Measurements from ENCODE around the gene RGL4.

The RGL4 gene

GRCh38 chr22:23705358-23705757 lies 14.5 kb downstream of the RGL4 start:
- Histone ChIP-seq H3K4me3 (ENCODE audit: low read depth in 1 of 2, low read length in 2 of 2) (no peak overlapping the region), H3K9me3 (ENCODE audit: control insufficient read depth in 1 of 2, low read length in 2 of 2) (no peaks in the 10 kb centered on the region), H3K4me1 (ENCODE audit: control insufficient read depth in 1 of 2, insufficient read depth in 2 of 2, low read length in 2 of 2) (no peaks in the 10 kb centered on the region), H3K27me3 (ENCODE audit: low read depth, low read length) (no peaks in the 10 kb centered on the region), H3K27ac (ENCODE audit: low read length) (no peak overlapping the region), H3K36me3 (ENCODE audit: control insufficient read depth in 1 of 2, insufficient read depth in 2 of 2, low read length in 2 of 2) (peaks cover 70 to 78% of the 10 kb centered on the region in 2 donors)

DNA sequence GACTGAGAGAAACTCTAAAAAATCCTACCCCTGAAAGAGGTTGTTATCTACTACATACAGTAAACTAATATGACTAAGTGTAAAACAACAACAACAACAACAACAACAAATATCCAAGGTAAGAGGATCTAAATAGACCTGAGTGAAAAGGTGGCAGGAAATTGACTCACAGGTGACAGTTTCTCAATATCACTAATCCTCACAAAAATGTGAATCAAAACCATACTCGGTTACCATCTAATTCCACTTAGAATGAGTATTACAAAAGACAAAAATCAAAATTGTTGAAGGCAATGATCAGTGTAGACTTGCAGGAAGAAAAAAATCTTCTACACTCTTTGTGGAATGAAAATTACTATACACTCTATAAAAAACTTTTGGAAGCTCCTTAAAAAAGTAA lies 17.5 kb downstream of the RGL4 start:
- no peak overlapping the region for H3K4me3 ChIP-seq (ENCODE audit: low read depth in 1 of 2, low read length in 2 of 2)
- H3K27ac ChIP-seq (ENCODE audit: low read length), result no peak overlapping the region
- no peaks in the 10 kb centered on the region for H3K4me1 ChIP-seq (ENCODE audit: control insufficient read depth in 1 of 2, insufficient read depth in 2 of 2, low read length in 2 of 2)
- no peaks in the 10 kb centered on the region for H3K9me3 ChIP-seq (ENCODE audit: control insufficient read depth in 1 of 2, low read length in 2 of 2)
- no peaks in the 10 kb centered on the region for H3K27me3 ChIP-seq (ENCODE audit: low read depth, low read length)
- H3K36me3 ChIP-seq (ENCODE audit: control insufficient read depth in 1 of 2, insufficient read depth in 2 of 2, low read length in 2 of 2), result peaks cover 63 to 86% of the 10 kb centered on the region in 2 donors

- Histone ChIP-seq H3K4me1 (ENCODE audit: control insufficient read depth in 1 of 2, insufficient read depth in 2 of 2, low read length in 2 of 2) (no peaks in the 10 kb centered on the region), H3K27ac (ENCODE audit: low read length) (no peak overlapping the region), H3K36me3 (ENCODE audit: control insufficient read depth in 1 of 2, insufficient read depth in 2 of 2, low read length in 2 of 2) (peaks cover 66 to 93% of the 10 kb centered on the region in 2 donors), H3K9me3 (ENCODE audit: control insufficient read depth in 1 of 2, low read length in 2 of 2) (no peaks in the 10 kb centered on the region), H3K27me3 (ENCODE audit: low read depth, low read length) (no peaks in the 10 kb centered on the region), H3K4me3 (ENCODE audit: low read depth in 1 of 2, low read length in 2 of 2) (no peak overlapping the region)
Measured at GRCh38 chr22:23709107-23709506, 18.3 kb downstream of the RGL4 start.

DNA sequence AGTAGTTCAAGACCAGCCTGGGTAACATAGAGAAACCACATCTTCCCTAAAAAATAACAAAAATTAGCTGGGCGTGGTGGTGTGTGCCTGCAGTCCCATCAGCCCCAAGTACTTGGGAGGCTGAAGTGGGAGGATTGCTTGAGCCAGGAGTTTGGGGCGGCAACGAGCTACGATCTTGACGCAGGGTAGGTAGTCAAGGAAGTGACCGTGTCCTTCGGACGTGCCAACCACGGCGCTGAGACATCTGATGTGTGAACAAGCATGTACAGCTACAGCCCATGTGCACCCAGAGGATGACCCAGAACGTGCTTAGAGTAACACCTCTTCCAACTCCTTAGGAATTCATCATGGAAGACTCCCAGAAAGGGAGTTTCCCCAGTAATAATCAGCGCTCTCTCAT lies 21.4 kb downstream of the RGL4 start:
- no peak overlapping the region for H3K4me3 ChIP-seq (ENCODE audit: low read depth in 1 of 2, low read length in 2 of 2)
- H3K9me3 ChIP-seq (ENCODE audit: control insufficient read depth in 1 of 2, low read length in 2 of 2), result no peaks in the 10 kb centered on the region
- no peak overlapping the region for H3K27ac ChIP-seq (ENCODE audit: low read length)
- peaks cover 39 to 69% of the 10 kb centered on the region in 2 donors for H3K36me3 ChIP-seq (ENCODE audit: control insufficient read depth in 1 of 2, insufficient read depth in 2 of 2, low read length in 2 of 2)
- no peaks in the 10 kb centered on the region for H3K27me3 ChIP-seq (ENCODE audit: low read depth, low read length)
- H3K4me1 ChIP-seq (ENCODE audit: control insufficient read depth in 1 of 2, insufficient read depth in 2 of 2, low read length in 2 of 2), result peaks cover 0 to 7% of the 10 kb centered on the region in 2 donors

- H3K27ac ChIP-seq (ENCODE audit: low read length), result no peak overlapping the region
- no peak overlapping the region for H3K4me3 ChIP-seq (ENCODE audit: low read depth in 1 of 2, low read length in 2 of 2)
- H3K9me3 ChIP-seq (ENCODE audit: control insufficient read depth in 1 of 2, low read length in 2 of 2), result no peaks in the 10 kb centered on the region
- no peaks in the 10 kb centered on the region for H3K27me3 ChIP-seq (ENCODE audit: low read depth, low read length)
- peaks cover 0 to 9% of the 10 kb centered on the region in 2 donors for H3K4me1 ChIP-seq (ENCODE audit: control insufficient read depth in 1 of 2, insufficient read depth in 2 of 2, low read length in 2 of 2)
- peaks cover 25 to 52% of the 10 kb centered on the region in 2 donors for H3K36me3 ChIP-seq (ENCODE audit: control insufficient read depth in 1 of 2, insufficient read depth in 2 of 2, low read length in 2 of 2)
Measured at GRCh38 chr22:23713696-23714595, 23.1 kb downstream of the RGL4 start.

DNA sequence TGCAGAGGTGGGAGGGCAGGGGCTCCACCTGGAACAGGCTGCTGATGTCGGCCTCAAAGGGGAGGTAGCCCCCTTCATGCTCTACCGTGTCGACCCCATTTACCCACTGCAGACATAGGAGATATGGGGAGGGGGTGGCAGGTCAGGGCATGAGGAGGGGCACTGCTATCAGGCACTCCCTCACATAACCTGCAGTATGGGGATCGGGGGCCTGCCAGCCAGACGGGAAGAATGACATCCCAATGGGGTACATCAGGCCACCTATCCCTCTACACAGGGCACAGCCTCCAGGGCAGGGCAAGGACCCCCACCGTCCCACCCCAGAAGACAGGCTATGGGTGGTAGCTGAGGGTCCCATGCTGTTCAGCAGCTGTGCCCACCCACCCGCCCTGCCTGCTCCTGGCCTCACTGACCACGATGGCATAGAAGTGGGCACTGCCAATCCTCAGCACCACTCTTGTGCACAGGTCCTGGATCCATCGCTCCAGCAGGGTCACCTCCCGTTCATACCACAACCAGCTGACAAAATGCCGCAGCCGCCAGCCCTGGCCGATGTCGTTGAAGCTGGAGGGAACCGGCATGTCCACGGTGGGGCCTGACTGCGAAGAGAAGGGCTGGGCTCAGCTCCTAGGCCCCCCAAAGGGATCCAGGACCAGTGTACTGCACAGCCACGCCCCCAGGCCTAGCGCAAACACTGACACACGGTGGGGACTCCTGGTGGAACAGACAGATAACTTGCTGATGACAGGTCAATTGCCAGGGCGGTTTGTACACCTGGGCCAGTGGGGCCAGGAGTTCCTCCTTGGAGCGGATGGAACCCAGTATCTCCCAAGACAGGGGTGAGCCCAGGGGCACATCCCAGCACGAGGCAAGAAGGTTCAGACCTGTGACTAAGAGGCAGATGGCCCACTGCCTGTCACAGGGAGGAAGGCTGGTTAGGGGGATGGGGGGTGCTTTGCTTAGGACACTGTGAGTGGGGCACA lies 24.1 kb downstream of the RGL4 start:
- Histone ChIP-seq H3K36me3 (ENCODE audit: control insufficient read depth in 1 of 2, insufficient read depth in 2 of 2, low read length in 2 of 2) (peaks cover 15 to 43% of the 10 kb centered on the region in 2 donors), H3K4me3 (ENCODE audit: low read depth in 1 of 2, low read length in 2 of 2) (no peak overlapping the region), H3K9me3 (ENCODE audit: control insufficient read depth in 1 of 2, low read length in 2 of 2) (no peaks in the 10 kb centered on the region), H3K4me1 (ENCODE audit: control insufficient read depth in 1 of 2, insufficient read depth in 2 of 2, low read length in 2 of 2) (peaks cover 0 to 9% of the 10 kb centered on the region in 2 donors), H3K27ac (ENCODE audit: low read length) (no peak overlapping the region), H3K27me3 (ENCODE audit: low read depth, low read length) (no peaks in the 10 kb centered on the region)

DNA sequence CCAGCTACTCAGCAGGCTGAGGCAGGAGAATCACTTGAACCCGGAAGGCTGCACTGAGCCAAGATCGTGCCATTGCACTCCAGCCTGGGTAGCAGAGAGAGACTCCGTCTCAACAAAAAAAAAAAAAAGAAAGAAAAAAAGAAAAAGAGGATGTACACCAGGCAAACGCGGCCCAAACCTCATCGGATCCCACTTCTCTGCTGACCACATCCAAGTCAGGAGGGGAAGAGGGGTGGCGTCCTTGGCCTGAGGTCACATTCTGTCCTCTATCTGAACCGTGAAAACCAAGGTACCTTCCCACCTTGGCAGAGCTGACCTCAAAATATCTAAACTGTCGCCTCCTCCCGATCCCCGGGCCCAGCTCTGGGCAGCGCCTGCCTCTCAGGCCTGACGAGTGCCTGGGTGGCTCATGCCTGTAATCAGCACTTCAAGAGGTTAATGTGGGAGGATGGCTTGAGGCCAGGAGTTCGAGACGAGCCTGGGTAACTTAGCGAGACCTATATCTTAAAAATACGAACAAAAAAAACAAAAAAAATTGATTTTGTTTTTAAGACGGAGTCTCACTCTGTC lies 25.1 kb downstream of the RGL4 start:
- Histone ChIP-seq H3K9me3 (ENCODE audit: control insufficient read depth in 1 of 2, low read length in 2 of 2) (no peaks in the 10 kb centered on the region), H3K4me3 (ENCODE audit: low read depth in 1 of 2, low read length in 2 of 2) (peak overlapping the region; percentile 69 to 93), H3K36me3 (ENCODE audit: control insufficient read depth in 1 of 2, insufficient read depth in 2 of 2, low read length in 2 of 2) (peaks cover 13 to 33% of the 10 kb centered on the region in 2 donors), H3K27me3 (ENCODE audit: low read depth, low read length) (no peaks in the 10 kb centered on the region), H3K27ac (ENCODE audit: low read length) (no peak overlapping the region), H3K4me1 (ENCODE audit: control insufficient read depth in 1 of 2, insufficient read depth in 2 of 2, low read length in 2 of 2) (peaks cover 0 to 9% of the 10 kb centered on the region in 2 donors)

DNA sequence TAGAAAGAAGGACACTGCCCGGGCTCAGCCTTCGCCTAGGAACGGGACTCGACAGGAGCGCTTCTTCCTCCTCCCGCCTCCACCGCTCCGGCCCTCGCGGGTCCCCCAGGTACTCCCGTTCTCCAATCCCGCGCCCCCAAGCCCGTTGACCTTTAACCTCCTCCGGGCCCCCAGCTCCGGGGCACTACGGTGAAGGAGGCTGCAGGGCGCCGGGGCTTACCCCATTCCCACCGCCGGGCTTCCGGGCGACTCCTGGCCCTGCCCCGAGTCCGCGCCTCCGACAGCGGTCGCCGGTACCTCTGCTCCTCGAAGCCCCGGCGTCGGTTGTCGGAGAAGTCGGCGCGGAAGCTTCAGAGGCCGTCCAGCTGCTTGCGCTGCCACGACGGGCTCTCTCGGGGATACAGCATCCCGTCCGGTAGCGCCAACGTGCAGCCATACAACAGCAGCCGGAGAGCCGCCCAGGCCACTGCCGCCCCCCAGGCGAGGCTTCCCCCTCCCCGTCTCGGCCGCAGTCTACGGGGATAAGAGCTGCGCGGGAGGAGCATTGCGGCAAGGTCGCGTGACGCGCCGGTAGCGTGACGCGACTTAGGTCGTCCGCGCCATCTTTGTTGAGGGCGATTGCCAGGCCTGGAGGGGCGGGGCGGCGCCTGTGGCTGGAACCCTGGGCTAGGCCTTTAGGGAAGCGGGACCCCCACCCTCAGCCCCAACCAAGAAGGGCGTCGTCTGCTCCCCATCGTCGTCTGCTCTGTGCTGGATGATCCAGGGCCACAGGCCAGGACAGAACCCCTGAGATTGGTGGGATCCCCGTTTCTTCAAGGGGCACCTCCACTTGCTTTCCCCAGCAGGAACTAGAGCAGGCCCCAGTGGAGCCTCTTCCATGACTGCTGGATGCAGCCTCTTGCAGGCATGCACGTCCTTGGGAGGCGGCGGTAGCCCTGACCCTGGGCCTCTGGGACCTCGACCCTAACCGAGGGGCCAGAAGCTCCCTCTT lies 26.3 kb downstream of the RGL4 start:
- Histone ChIP-seq H3K4me3 (ENCODE audit: low read depth in 1 of 2, low read length in 2 of 2) (peak overlapping the region; percentile 69 to 93), H3K36me3 (ENCODE audit: control insufficient read depth in 1 of 2, insufficient read depth in 2 of 2, low read length in 2 of 2) (peaks cover 5 to 21% of the 10 kb centered on the region in 2 donors), H3K27ac (ENCODE audit: low read length) (no peak overlapping the region), H3K27me3 (ENCODE audit: low read depth, low read length) (no peaks in the 10 kb centered on the region), H3K4me1 (ENCODE audit: control insufficient read depth in 1 of 2, insufficient read depth in 2 of 2, low read length in 2 of 2) (peaks cover 0 to 9% of the 10 kb centered on the region in 2 donors), H3K9me3 (ENCODE audit: control insufficient read depth in 1 of 2, low read length in 2 of 2) (no peaks in the 10 kb centered on the region)

DNA sequence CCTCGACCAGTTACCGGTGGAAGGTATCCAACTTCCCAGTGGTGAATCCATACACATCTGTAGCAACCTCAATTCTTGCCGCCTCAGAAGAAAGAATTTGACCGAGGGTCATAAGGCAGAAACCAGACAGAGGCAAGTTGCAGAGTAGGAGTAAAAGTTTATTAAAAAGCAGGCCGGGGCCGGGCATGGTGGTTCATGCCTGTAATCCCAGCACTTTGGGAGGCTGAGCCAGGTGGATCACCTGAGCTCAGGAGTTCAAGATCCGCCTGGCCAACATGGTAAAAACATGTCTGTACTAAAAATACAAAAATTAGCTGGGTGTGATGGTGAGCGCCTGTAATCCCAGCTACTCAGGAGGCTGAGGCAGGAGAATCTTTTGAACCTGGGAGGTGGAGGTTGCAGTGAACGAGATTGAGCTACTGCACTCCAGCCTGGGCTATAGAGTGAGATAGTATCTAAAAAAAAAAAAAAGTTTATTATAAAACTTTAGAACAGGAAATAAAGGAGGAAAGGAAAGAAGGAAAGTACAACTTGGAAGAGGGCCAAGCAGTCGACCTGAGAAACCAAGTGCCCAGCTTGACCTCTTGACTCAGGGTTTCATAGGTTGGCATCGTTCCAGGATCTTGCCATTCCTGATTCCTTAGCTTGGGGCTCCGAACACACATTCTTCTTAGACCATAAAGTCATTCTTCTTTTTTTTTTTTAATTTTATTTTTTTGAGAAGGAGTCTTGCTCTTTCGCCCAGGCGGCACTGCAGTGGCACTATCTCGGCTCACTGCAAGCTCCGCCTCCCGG lies 27.8 kb downstream of the RGL4 start:
- peaks cover 5 to 11% of the 10 kb centered on the region in 2 donors for H3K36me3 ChIP-seq (ENCODE audit: control insufficient read depth in 1 of 2, insufficient read depth in 2 of 2, low read length in 2 of 2)
- H3K4me1 ChIP-seq (ENCODE audit: control insufficient read depth in 1 of 2, insufficient read depth in 2 of 2, low read length in 2 of 2), result peaks cover 0 to 9% of the 10 kb centered on the region in 2 donors
- no peaks in the 10 kb centered on the region for H3K9me3 ChIP-seq (ENCODE audit: control insufficient read depth in 1 of 2, low read length in 2 of 2)
- H3K4me3 ChIP-seq (ENCODE audit: low read depth in 1 of 2, low read length in 2 of 2), result no peak overlapping the region
- no peak overlapping the region for H3K27ac ChIP-seq (ENCODE audit: low read length)
- H3K27me3 ChIP-seq (ENCODE audit: low read depth, low read length), result no peaks in the 10 kb centered on the region

GRCh38 chr22:23720855-23721254 lies 30.0 kb downstream of the RGL4 start:
- Histone ChIP-seq H3K9me3 (ENCODE audit: control insufficient read depth in 1 of 2, low read length in 2 of 2) (no peaks in the 10 kb centered on the region), H3K4me3 (ENCODE audit: low read depth in 1 of 2, low read length in 2 of 2) (no peak overlapping the region), H3K36me3 (ENCODE audit: control insufficient read depth in 1 of 2, insufficient read depth in 2 of 2, low read length in 2 of 2) (no peaks in the 10 kb centered on the region), H3K27me3 (ENCODE audit: low read depth, low read length) (no peaks in the 10 kb centered on the region), H3K4me1 (ENCODE audit: control insufficient read depth in 1 of 2, insufficient read depth in 2 of 2, low read length in 2 of 2) (peaks cover 0 to 8% of the 10 kb centered on the region in 2 donors), H3K27ac (ENCODE audit: low read length) (no peak overlapping the region)

All from muscle layer of duodenum (tissue), 2 donors.